H1 (cell line): Measurements from ENCODE around the gene HACD3. TPM values are rescaled to one million over a fixed set of nuclear protein-coding genes. Genes with fewer than 3 reads are reported as not detected.

Experiments used
- CTCF ChIA-PET: fragments of 300-600 bp; sonication (Branson Sonifier 250); formaldehyde crosslinking; loops from one replicate; lab custom pipeline; 2021; ENCODE audit not compliant: partially characterized antibody; lab: Charles Lee
- POLR2A ChIA-PET: fragments of 300-600 bp; sonication (Branson Sonifier 250); formaldehyde crosslinking; loops from one replicate; lab custom pipeline; 2021; ENCODE audit warnings: inconsistent platforms; ENCODE audit not compliant: partially characterized antibody; lab: Charles Lee
- DNase-seq, 2 experiments: peaks; one replicate each; pipeline versions ENCODE4 v3.0.0 to v3.0.0-alpha.2; 2010 to 2022; ENCODE audit warnings: low spot score in 2 of 2, low read depth in 1 of 2, mixed read lengths in 1 of 2
- FAIRE-seq: peaks from 2 replicates; lab custom pipeline; 2011; peaks lifted over from hg19 to GRCh38; lab: Jason Lieb, UNC
- H2AFZ ChIP-seq: 2 replicates; pipeline ENCODE4 v1.8.1; 2012; ENCODE audit warnings: low read length, inconsistent platforms
- H2AK5ac ChIP-seq: 2 replicates; pipeline ENCODE4 v1.6.1; 2013; ENCODE audit warnings: low read depth, low read length
- H2BK120ac ChIP-seq: replicated peaks from 2 replicates; pipeline ENCODE3; 2013; ENCODE audit warnings: low read depth, low read length, inconsistent platforms
- H2BK12ac ChIP-seq: 2 replicates; pipeline ENCODE4 v1.6.1; 2013; ENCODE audit warnings: low read depth, low read length
- H2BK15ac ChIP-seq: 2 replicates; pipeline ENCODE4 v1.6.1; 2013; ENCODE audit warnings: low read length
- H2BK20ac ChIP-seq: 2 replicates; pipeline ENCODE4 v1.6.1; 2013; ENCODE audit warnings: low read length
- H2BK5ac ChIP-seq: 2 replicates; pipeline ENCODE4 v1.6.1; 2013; ENCODE audit warnings: low read depth, low read length
- H3K14ac ChIP-seq: 2 replicates; pipeline ENCODE4 v1.6.1; 2013; ENCODE audit warnings: inconsistent platforms; ENCODE audit not compliant: insufficient read length
- H3K18ac ChIP-seq: 2 replicates; pipeline ENCODE4 v1.6.1; 2013; ENCODE audit warnings: low read length; ENCODE audit errors: extremely low read depth
- H3K23ac ChIP-seq: 2 replicates; pipeline ENCODE4 v1.6.1; 2013; ENCODE audit warnings: inconsistent platforms; ENCODE audit not compliant: insufficient read length
- H3K23me2 ChIP-seq: 2 replicates; pipeline ENCODE4 v1.6.1; 2013; ENCODE audit warnings: low read depth, low read length
- H3K27ac ChIP-seq: 2 replicates; pipeline ENCODE4 v1.6.1; 2011; ENCODE audit warnings: low read depth, low read length, inconsistent platforms
- H3K27me3 ChIP-seq, 4 experiments: replicated peaks in 1 of 4; 1 replicate in 1 of 4; 2 replicates in 3 of 4; pipeline versions ENCODE4 v1.6.1 to v1.8.1; 2011 to 2013; ENCODE audit warnings: low read length in 3 of 4, mild to moderate bottlenecking in 3 of 4, inconsistent platforms in 2 of 4, mixed read lengths in 2 of 4, moderate library complexity in 1 of 4; ENCODE audit not compliant: control insufficient read depth in 3 of 4, insufficient read depth in 3 of 4; ENCODE audit errors: extremely low read depth in 1 of 4
- H3K36me3 ChIP-seq, 4 experiments: 2 replicates each; pipeline versions ENCODE4 v1.6.1 to v1.8.1; 2011 to 2013; ENCODE audit warnings: mild to moderate bottlenecking in 4 of 4, low read length in 3 of 4, moderate library complexity in 2 of 4, control low read depth in 1 of 4, inconsistent platforms in 1 of 4; ENCODE audit not compliant: insufficient read depth in 4 of 4, control insufficient read depth in 2 of 4
- H3K4ac ChIP-seq: replicated peaks from 2 replicates; pipeline ENCODE3; 2013; ENCODE audit warnings: low read length, low read depth, mixed read lengths, inconsistent platforms; ENCODE audit not compliant: insufficient read length
- H3K4me1 ChIP-seq, 4 experiments: replicated peaks in 1 of 4; 1 replicate in 1 of 4; 2 replicates in 3 of 4; pipeline versions ENCODE4 v1.6.1 to v1.8.1; 2011 to 2013; ENCODE audit warnings: low read length in 3 of 4, inconsistent platforms in 2 of 4, mixed read lengths in 1 of 4; ENCODE audit not compliant: insufficient read depth in 4 of 4, control insufficient read depth in 3 of 4
- H3K4me2 ChIP-seq, 2 experiments: 2 replicates each; pipeline versions ENCODE4 v1.6.1 to v1.8.1; 2011 to 2013; ENCODE audit warnings: low read depth in 2 of 2, low read length in 2 of 2, control low read depth in 1 of 2, inconsistent platforms in 1 of 2, mild to moderate bottlenecking in 1 of 2; ENCODE audit not compliant: insufficient read depth in 1 of 2
- H3K4me3 ChIP-seq, 4 experiments: fragments of 200-600, 300-600 bp in 1 of 4; sonication (generic), shearing (Covaris generic), sonication (Bioruptor Twin) in 1 of 4; 2 replicates each; pipeline versions ENCODE4 v1.5.1 to v1.8.1; 2011 to 2016; ENCODE audit warnings: low read length in 4 of 4, low read depth in 3 of 4, control low read depth in 2 of 4, inconsistent platforms in 2 of 4, mild to moderate bottlenecking in 2 of 4, mixed read lengths in 1 of 4, moderate library complexity in 1 of 4; ENCODE audit not compliant: insufficient read depth in 2 of 4; ENCODE audit errors: extremely low read depth in 1 of 4
- H3K56ac ChIP-seq: replicated peaks from 2 replicates; pipeline ENCODE3; 2013; ENCODE audit warnings: low read depth, mild to moderate bottlenecking, mixed read lengths, low read length, inconsistent platforms; ENCODE audit not compliant: insufficient read length
- H3K79me1 ChIP-seq: 2 replicates; pipeline ENCODE4 v1.6.1; 2013; ENCODE audit warnings: low read depth, low read length, control low read depth
- H3K79me2 ChIP-seq, 2 experiments: 2 replicates each; pipeline versions ENCODE4 v1.6.1 to v1.8.1; 2012 to 2013; ENCODE audit warnings: low read length in 2 of 2, mild to moderate bottlenecking in 2 of 2, inconsistent platforms in 1 of 2; ENCODE audit not compliant: insufficient read depth in 2 of 2, control insufficient read depth in 1 of 2
- H3K9ac ChIP-seq, 4 experiments: replicated peaks in 1 of 4; 1 replicate in 1 of 4; 2 replicates in 3 of 4; pipeline versions ENCODE4 v1.6.1 to v1.8.1; 2011 to 2013; ENCODE audit warnings: low read depth in 3 of 4, low read length in 3 of 4, control low read depth in 2 of 4, mild to moderate bottlenecking in 2 of 4, moderate library complexity in 2 of 4, inconsistent platforms in 1 of 4; ENCODE audit errors: extremely low read depth in 1 of 4
- H3K9me3 ChIP-seq, 2 experiments: 2 replicates each; pipeline versions ENCODE4 v1.6.1 to v1.8.1; 2012 to 2013; ENCODE audit warnings: mild to moderate bottlenecking in 2 of 2, moderate library complexity in 2 of 2, control low read depth in 1 of 2, inconsistent platforms in 1 of 2, low read depth in 1 of 2, low read length in 1 of 2, mixed read lengths in 1 of 2; ENCODE audit not compliant: insufficient read depth in 2 of 2
- H4K20me1 ChIP-seq, 2 experiments: replicated peaks in 1 of 2; 2 replicates each; pipeline versions ENCODE3 to v1.8.1; 2011 to 2013; ENCODE audit warnings: inconsistent platforms in 2 of 2, low read length in 2 of 2, mild to moderate bottlenecking in 1 of 2; ENCODE audit not compliant: insufficient read depth in 2 of 2, control insufficient read depth in 1 of 2
- H4K5ac ChIP-seq: 2 replicates; pipeline ENCODE4 v1.6.1; 2013; ENCODE audit warnings: low read length, low read depth, mixed read lengths, inconsistent platforms; ENCODE audit not compliant: insufficient read length
- H4K8ac ChIP-seq: 2 replicates; pipeline ENCODE4 v1.8.0; 2013; ENCODE audit warnings: mild to moderate bottlenecking, moderate library complexity, low read length, inconsistent platforms; ENCODE audit not compliant: insufficient read depth; ENCODE audit errors: extremely low read depth
- H4K91ac ChIP-seq: replicated peaks from 2 replicates; pipeline ENCODE3; 2013; ENCODE audit warnings: low read length, mixed read lengths, inconsistent platforms; ENCODE audit not compliant: insufficient read length
- CHD1 ChIP-seq: IDR thresholded peaks from 2 replicates; pipeline ENCODE4 v1.6.1; 2012; ENCODE audit warnings: low read depth, low read length, improper control_type of control experiment
- CTBP2 ChIP-seq: IDR thresholded peaks from 2 replicates; pipeline ENCODE4 v1.7.0; 2011; ENCODE audit warnings: borderline replicate concordance, mild to moderate bottlenecking, moderate library complexity, mixed read lengths, low read length; ENCODE audit not compliant: insufficient read depth, insufficient read length
- JUND ChIP-seq: IDR thresholded peaks from 2 replicates; pipeline ENCODE4 v1.6.1; 2011; ENCODE audit warnings: mild to moderate bottlenecking, improper control_type of control experiment, low read length
- MAX ChIP-seq: IDR thresholded peaks from 2 replicates; pipeline ENCODE4 v1.6.1; 2012; ENCODE audit warnings: inconsistent platforms
- PHF8 ChIP-seq: fragments of 200-600 bp; sonication (generic); conservative IDR thresholded peaks from 2 replicates; pipeline ENCODE4 v1.7.1; 2012; ENCODE audit warnings: low read depth, mild to moderate bottlenecking, inconsistent platforms, low read length, moderate library complexity
- SP2 ChIP-seq: IDR thresholded peaks from 2 replicates; pipeline ENCODE4 v1.6.1; 2012; ENCODE audit warnings: mild to moderate bottlenecking, low read length, inconsistent platforms
- TAF7 ChIP-seq: optimal IDR thresholded peaks from 2 replicates; pipeline ENCODE3; 2011; ENCODE audit warnings: low read depth, mild to moderate bottlenecking, inconsistent platforms, low read length, moderate library complexity, borderline replicate concordance
- polyA plus RNA-seq, 7 experiments: library from polyadenylated mRNA; depleted of rRNA in 3 of 7; stranded (reverse) in 5 of 7; unstranded in 2 of 7; fragments of >200 nt in 5 of 7; fragments of 200-250 nt in 2 of 7; gene quantifications; 1 replicate in 5 of 7; 2 replicates in 1 of 7; 4 replicates in 1 of 7; pipeline versions ENCODE4 v1.2.1 to v1.2.3, GENCODE V29; 2011 to 2013; ENCODE audit warnings: missing spikeins in 2 of 7, mixed read lengths in 2 of 7
- total RNA-seq: library from RNA; stranded (reverse); fragmentation: NEBNext Ultra II Directional; extraction: Animal tissue kit (Norgen Biotek cat#: 25700); gene quantifications from 2 replicates; pipeline ENCODE4 v1.2.1, GENCODE V29; 2021

Gene HACD3
- total and polyA plus RNA-seq, 2 of the 8 experiments (the other 6 are each of a cell fraction or from before 2014, with no cell fraction given): 78.8 to 120 TPM

GRCh38 chr15:65547841-65548240 lies 17.6 kb downstream of the HACD3 start:
- Histone ChIP-seq H3K23me2 (no peaks in the 10 kb centered on the region), H2AK5ac (no peak overlapping the region), H3K79me1 (peaks cover 6% of the 10 kb centered on the region; the same call in 1 of the 2 replicates), H3K18ac (no peak overlapping the region), H3K4ac (no peak overlapping the region), H2BK5ac (no peak overlapping the region), H4K8ac (no peak overlapping the region), H2BK20ac (no peak overlapping the region), H3K79me2 (peaks cover 6 to 80% of the 10 kb centered on the region in 2 experiments), H3K27ac (no peak overlapping the region), H2BK15ac (no peak overlapping the region), H2AFZ (no peak overlapping the region), H2BK120ac (no peak overlapping the region), H3K36me3 (no peaks in the 10 kb centered on the region; a peak in 1 of 8 replicates), H3K27me3 (no peaks in the 10 kb centered on the region), H3K4me2 (no peak overlapping the region), H4K20me1 (peaks cover 18 to 25% of the 10 kb centered on the region in 2 experiments), H3K56ac (no peak overlapping the region), H3K9me3 (no peaks in the 10 kb centered on the region), H3K4me3 (no peak overlapping the region), H3K4me1 (peaks cover 0 to 2% (median 0%) of the 10 kb centered on the region in 4 experiments; a peak in 1 of 7 replicates), H3K9ac (no peak overlapping the region), H4K91ac (no peak overlapping the region), H3K23ac (no peak overlapping the region), H3K14ac (no peak overlapping the region), H2BK12ac (no peak overlapping the region), H4K5ac (no peak overlapping the region)
- no peak for DNase-seq
- no peak for FAIRE-seq
- TF ChIP-seq CHD1 (no peak), SP2 (no peak), TAF7 (no peak), JUND (no peak), MAX (no peak), CTBP2 (no peak), PHF8 (no peak)
- CTCF ChIA-PET: no interaction called here
- POLR2A ChIA-PET: interaction anchor here (1.1 kb wide), 1 partner anchor 17 kb away, joined by 6 read pairs; the partner anchor contains the start of gene HACD3
